ENCODE results near the gene LY6G5B. TPM values are rescaled to one million over a fixed set of nuclear protein-coding genes. Genes with fewer than 3 reads are reported as not detected.
A peak's percentile ranks its signal among the peaks of the same experiment; 100 is the strongest.

Gene LY6G5B
- total and polyA plus RNA-seq, 2 donors (not counting 1 experiment from before 2014, with no cell fraction given), result 28.4 to 44.2 TPM

DNA sequence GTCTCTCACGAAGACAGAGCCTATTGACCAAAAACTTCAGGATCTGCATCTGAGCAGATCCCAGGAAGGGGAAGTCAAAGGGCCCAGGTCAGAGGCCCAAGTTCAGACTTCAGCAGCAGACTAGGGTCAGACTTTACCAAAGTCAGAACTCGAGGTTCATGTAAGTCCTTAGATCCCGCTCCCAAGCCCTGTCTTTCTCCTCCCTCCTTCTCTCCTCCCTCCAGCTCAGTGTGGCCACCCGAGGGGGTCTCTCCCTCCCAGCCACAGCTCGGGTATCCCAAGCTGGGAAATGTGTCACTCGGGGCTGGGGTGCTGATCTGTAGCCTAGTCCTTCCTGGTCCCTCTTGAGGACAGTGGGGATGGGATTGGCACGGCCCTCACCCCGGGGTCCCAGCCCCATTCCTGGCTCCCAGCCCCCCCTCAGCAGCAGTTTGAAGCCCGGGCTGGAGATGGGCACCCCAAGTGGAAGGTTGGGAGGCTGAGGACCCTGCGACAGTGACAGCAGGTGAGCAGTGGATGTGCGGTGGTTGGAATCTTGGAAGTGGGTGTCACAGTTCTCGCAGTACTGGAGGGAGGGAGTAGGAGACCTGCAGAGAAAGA is 7.6 kb upstream of the LY6G5B start:
- CTCF ChIA-PET, result interaction anchor here (0.9 to 2.4 kb wide), 3 partner anchors 9 to 111 kb away, joined by 4 to 10 read pairs (median 9); partner anchors contain the start of gene BAG6
- no peaks in the 10 kb centered on the region for H3K9me3 Mint-ChIP-seq (ENCODE audit: insufficient read depth)
- DNase-seq, result no peak
- WGBS (ENCODE audit: insufficient coverage), result 91% methylated on average over 8 of the region's 12 CpGs
- H3K79me2 ChIP-seq (ENCODE audit: control insufficient read depth, insufficient read depth, low read length), result peaks cover 88% of the 10 kb centered on the region
- no peak overlapping the region for H3K9ac ChIP-seq (ENCODE audit: low read length)
- H3K4me1 ChIP-seq (ENCODE audit: control insufficient read depth in 2 of 2, insufficient read depth in 2 of 2, low read length in 2 of 2), result peaks cover 50 to 71% of the 10 kb centered on the region in 2 donors
- peak overlapping the region; percentile 59 for H3K4me3 Mint-ChIP-seq
- POLR2A ChIA-PET, result interaction anchor here (0.6 to 5.9 kb wide), 4 partner anchors 10 to 103 kb away, joined by 3 to 57 read pairs (median 4); partner anchors contain the start of gene BAG6
- H3K4me1 Mint-ChIP-seq, result peaks cover 73% of the 10 kb centered on the region
- no peaks in the 10 kb centered on the region for H3K9me3 ChIP-seq (ENCODE audit: control extremely low read depth in 1 of 3, control insufficient read depth in 2 of 3, insufficient read depth in 1 of 3, low read length in 2 of 3)
- peak overlapping the region in 1 of 2 donors; percentile 27 for H3K27ac ChIP-seq (ENCODE audit: low read length in 2 of 2)
- intact Hi-C loops (cut with micrococcal nuclease), result no loop called here
- ATAC-seq (ENCODE audit: low read depth), result no peak
- H3K4me2 ChIP-seq (replicated peaks; ENCODE audit: low read depth, low read length, poor library complexity, severe bottlenecking), result no peak overlapping the region
- peak overlapping the region; percentile 74 for H3K27ac Mint-ChIP-seq
- no peaks in the 10 kb centered on the region for H3K27me3 Mint-ChIP-seq
- peaks cover 23% of the 10 kb centered on the region for H4K20me1 ChIP-seq (ENCODE audit: control insufficient read depth, insufficient read depth, low read length, poor library complexity, severe bottlenecking)
- no peak overlapping the region for H3K4me3 ChIP-seq (ENCODE audit: control extremely low read depth in 1 of 5, extremely low read depth in 1 of 5, insufficient read depth in 1 of 5, low read depth in 2 of 5, low read length in 4 of 5)
- peaks cover 4 to 45% of the 10 kb centered on the region in 2 experiments for H3K36me3 ChIP-seq (replicated peaks in 1 of 2; ENCODE audit: control extremely low read depth in 1 of 2, control insufficient read depth in 1 of 2, extremely low read depth in 1 of 2, insufficient read depth in 2 of 2, low read length in 1 of 2)
- TF ChIP-seq, protein P1, sequence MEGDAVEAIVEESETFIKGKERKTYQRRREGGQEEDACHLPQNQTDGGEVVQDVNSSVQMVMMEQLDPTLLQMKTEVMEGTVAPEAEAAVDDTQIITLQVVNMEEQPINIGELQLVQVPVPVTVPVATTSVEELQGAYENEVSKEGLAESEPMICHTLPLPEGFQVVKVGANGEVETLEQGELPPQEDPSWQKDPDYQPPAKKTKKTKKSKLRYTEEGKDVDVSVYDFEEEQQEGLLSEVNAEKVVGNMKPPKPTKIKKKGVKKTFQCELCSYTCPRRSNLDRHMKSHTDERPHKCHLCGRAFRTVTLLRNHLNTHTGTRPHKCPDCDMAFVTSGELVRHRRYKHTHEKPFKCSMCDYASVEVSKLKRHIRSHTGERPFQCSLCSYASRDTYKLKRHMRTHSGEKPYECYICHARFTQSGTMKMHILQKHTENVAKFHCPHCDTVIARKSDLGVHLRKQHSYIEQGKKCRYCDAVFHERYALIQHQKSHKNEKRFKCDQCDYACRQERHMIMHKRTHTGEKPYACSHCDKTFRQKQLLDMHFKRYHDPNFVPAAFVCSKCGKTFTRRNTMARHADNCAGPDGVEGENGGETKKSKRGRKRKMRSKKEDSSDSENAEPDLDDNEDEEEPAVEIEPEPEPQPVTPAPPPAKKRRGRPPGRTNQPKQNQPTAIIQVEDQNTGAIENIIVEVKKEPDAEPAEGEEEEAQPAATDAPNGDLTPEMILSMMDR (IDR thresholded peaks at IDR 0.05), result no peak
- TF ChIP-seq EZH2 (IDR thresholded peaks at IDR 0.05; ENCODE audit: borderline replicate concordance, insufficient read depth, low read depth, low read length, poor library complexity, severe bottlenecking), result no peak
- H2AFZ ChIP-seq (ENCODE audit: insufficient read depth, low read depth, low read length, poor library complexity, severe bottlenecking), result no peak overlapping the region
- no peaks in the 10 kb centered on the region for H3K27me3 ChIP-seq (replicated peaks in 1 of 4; ENCODE audit: control extremely low read depth in 1 of 4, control insufficient read depth in 3 of 4, insufficient read depth in 4 of 4, low read length in 3 of 4)
